Endothelial cell of hepatic sinusoid (primary cell): ENCODE data around the gene PBX3.

Experiments used
- in situ Hi-C: cut with HindIII; loops from 2 replicates; pipeline ENCODE4 v1.10.0; 2017; ENCODE audit warnings: low sequenced_read_pairs

The PBX3 gene

DNA sequence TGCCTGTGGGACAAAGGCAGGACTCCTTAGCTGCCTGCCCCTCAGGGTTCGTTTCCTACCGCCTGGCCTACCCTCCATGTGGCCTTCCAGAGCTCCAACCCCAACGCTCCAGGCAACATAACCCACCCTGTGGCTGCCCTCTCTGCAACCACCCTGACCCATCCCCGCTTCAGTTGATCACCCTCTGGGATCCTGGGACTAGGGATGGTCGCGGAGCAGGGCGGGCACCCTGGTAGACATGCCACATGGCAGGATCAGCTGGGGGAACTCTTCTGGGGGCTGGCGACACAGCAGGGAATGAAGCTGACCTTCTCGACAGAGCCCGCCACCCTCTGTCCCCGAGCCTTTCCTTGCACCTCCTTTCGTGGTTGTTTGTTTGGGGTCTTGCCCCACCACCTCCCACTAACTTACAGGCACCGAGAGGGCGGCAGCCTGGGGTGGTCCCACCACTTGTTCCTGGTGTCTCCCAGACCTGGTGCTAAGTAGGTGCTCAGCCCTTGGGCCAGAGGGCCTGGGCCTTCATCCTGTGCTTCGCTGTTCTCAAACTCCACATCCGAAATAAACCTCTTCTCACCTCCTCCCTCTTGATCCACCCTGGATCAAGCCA lies 243.1 kb downstream of the PBX3 start:
- in situ Hi-C loops = no loop called here

DNA sequence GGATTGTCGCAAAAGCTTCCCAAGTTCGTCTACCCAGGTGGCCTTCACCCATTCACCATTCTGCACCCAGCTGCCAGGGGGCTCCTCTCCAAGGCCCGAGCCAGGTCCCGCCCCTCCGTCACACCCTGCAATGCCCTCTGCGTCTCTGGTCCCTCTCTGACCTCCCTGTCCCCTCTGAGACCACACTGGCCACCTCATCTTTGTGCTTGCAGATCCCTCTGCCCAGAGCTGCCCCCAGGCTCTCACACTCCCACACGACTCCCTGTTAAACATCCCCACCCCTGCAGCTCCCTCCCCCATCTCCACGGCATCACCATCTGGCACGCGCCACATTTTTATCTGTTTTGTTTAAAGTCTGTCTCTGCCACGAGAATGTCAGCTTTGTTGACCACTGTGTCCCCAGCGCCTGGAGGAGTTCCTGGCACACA lies 243.6 kb downstream of the PBX3 start:
- in situ Hi-C loops = no loop called here

DNA sequence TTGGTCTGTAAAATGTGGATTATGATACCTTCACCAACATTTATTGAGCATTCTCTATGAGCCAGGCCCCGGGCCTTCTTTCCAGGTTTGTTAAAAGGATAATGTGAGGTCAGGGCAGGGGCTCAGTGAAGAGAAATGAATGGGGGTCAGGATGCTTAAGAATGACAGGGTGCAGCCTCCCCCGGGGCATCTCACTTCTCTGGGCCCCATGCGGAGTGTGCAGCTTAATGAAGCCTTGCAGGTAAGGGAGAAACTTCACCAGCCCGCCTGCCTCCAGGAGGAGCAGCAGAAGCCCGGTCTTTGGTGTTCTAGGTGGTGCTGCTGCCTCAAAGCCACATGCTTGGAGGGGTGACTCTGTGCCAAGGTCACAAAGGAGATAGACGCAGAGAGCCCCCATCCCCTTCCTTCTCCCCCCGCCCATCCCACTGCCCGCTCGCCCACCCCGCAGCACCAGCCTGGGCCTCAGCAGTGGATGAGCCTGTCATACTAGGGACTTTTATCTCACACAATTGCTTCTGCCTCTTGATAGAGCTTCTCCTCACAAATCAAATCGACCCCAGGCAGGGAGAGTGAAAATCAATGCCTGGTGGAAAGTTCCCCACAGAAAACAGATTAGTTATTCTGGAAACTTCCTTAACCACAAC lies 244.8 kb downstream of the PBX3 start:
- in situ Hi-C loops = no loop called here

DNA sequence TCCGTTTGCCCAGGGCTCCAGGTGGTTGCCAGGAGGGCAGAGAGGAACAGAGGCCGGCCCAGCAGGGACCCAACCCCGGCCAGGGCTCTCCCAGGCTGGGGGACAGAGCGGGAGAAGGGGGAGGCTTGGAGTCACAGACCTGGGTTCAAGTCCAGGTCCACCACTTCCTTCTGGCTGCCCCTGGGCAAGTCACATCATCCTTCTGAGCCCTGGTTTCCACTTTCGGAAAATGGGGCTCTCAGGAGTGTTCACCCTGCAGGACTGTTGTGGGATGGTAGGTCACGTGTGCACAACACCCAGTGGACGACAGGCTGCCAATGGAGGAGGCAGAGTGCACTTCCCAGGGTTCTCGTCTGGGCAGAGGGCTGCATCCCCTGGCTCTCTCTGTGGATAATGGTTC lies 245.4 kb downstream of the PBX3 start:
- in situ Hi-C loops = no loop called here

DNA sequence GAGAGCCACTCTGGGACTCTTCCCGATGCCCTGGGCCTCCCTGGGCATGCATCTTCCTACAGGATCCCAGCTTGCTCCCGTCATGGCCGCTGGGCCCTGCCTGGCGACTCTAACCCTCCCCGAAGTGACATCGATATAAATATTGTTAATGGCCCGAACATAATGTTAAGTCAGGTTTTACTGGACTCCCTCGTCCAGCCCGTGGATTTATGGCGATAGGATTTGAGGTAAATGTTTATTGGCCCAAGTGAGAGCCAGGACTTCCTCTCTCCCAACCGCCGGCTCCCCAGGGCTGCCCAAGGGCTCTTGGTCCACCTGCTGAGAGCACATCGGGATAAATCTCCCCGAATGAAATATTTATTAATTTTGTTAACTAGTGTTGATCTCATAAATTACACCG lies 246.3 kb downstream of the PBX3 start:
- in situ Hi-C loops = no loop called here

DNA sequence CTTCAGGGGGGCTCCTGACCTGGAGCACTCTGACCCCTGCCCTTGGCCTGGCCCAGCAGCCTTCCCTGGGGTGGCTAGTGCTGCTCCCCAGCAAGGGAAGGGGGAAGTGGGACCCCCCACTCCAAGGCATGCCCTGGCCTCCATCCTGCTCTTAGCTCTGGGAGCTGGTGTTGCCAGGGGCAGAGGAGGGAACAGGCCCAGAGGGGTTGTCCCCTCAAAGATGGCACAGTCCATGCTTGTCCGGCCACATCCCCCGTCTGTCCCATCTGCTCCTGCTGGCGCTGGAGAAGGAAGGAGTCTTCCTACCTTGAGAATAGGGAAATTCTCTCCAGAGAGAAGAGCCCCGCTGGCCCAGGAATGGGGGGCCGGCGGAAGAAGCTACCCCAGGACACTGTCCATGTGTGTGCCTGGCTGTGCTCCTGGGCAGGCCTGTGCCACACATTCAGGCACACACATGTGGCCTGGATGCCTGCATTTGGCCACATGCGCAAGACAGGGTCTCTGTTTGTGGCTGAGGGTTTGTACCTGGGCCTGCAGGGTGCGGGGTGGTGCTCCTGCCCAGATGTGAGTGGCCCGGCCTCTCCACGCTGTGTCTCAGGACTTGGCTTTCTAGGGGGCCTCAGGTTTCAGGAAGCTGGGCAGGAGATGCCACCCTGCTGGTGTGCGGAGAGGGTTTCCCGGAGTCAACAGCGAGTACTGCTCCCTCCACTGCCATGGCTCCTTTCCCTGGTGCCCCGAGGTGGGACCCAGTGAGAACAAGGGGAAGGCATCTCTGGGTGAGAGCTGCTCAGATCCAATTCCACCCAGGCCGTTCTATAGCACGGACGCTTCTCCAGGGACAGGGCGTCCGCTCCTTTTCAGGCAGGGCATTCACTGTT lies 247.1 kb downstream of the PBX3 start:
- in situ Hi-C loops = no loop called here

DNA sequence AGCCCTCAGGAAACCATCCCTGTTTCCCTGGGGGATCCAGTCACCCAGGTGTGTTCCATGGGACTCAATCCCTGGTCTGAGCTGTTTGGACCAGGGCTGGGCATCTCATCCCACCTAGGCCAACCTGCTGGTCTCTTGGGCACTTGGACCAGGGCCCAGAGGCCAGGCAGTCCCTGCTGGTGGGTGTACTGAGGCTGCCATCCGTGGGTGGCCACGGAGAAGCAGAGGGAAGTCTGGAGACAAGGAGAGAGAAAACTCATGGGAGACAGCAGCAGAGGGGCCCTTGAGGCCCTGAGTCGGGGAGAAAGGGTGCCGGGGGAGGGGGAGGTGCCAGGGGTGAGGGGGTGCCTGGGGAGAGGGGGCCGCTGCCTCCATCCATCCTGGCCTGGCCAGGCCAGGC lies 247.8 kb downstream of the PBX3 start:
- in situ Hi-C loops = no loop called here

DNA sequence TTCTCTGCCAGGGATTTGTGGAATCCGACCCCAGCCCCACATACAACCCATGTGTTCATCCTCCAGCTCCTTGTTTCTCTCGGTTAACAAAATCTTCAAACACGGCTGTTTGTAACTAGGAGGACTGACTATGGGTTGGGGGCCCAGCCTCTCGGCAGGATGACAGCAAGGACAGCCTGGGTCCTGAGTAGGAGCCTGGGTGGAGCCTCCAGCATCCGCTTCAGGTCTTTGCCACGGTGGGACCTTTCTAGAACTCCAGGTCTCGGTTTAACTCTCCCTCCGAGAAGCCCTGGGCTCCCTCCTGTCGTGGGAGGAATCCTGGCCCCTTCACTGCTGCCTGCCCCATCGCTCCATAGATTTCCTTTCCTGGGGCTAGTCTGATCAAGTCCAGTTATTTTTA lies 248.5 kb downstream of the PBX3 start:
- in situ Hi-C loops = no loop called here

DNA sequence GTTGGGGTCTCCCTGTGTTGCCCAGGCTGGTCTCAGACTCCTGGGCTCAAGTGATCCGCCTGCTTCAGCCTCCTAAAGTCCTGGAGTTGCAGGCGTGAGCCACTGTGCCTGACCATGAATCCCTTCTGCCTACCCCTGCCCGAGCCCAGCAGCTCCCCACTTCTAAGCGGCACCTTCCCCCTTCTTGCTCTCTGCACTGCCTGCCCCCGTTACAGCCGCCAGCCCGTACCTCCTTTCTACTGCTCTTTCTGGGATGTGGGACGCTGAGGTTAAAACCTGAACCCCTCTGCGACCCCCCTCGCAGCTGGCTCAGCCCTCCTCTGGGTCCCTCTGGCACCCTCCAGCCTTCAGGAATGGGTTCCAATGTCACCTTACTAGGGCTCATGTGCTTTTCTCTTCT lies 249.6 kb downstream of the PBX3 start:
- in situ Hi-C loops = no loop called here

DNA sequence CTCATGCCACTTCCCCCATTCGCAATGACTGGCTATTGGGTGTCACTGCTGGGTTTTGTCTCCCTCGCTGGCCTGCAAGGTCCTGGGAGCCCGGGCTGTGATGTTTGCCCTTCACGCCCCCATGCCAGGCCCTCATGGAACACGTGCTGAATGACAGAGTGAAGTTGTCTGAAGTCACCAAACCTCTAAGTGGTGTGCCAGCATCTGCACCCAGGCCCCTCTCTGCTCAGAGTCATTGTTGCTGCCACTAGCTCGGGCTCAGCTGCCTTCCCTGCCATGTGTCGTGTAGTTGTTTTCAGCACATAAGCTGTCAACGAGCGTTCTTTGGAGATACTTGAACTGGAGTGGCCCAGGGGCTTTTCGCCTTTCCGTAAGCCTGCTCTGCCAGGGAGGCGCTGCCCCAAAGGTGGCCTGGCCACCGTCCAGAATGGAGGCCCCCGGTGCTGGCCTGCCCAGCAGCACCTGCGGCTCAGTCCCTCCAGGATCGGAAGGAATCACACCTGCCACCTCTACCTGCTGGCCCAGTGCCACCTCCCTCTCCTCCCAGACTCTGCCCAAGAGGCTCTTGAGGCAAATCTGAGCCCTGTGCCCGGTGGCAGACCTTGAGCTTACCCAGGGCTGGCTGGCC lies 250.1 kb downstream of the PBX3 start:
- in situ Hi-C loops = no loop called here

DNA sequence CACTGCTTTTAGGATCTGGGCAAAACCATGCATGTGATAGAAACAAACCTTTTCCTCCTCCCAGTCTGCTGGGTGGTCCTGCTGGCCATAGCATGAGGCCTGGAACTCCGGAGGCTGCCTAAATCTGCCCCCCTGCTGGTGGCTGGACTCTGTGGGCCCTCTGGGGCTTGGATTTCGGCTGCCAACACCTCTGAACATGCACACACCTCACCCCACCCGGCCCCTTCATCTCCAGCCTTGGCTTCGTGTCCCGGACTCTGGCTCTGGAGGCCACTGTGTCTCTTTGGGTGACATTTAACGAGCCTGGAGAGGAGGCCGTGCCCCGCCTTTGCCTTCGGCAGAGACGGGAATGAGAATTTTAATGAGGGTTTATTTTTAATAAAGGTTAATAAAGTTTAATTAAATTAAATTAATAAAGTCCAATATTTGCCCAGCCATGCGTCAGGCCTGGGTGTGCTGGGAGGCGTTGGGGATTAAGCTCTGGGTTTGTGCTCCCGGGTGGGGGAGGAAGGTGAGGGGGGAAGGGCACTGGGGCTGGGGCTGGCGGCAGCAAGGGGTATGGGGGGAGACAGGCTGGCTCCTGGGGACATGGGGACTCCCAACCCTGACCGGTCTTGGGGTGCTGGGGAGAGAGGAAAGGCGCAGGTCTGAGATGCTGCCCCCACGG lies 251.8 kb downstream of the PBX3 start:
- in situ Hi-C loops = no loop called here

DNA sequence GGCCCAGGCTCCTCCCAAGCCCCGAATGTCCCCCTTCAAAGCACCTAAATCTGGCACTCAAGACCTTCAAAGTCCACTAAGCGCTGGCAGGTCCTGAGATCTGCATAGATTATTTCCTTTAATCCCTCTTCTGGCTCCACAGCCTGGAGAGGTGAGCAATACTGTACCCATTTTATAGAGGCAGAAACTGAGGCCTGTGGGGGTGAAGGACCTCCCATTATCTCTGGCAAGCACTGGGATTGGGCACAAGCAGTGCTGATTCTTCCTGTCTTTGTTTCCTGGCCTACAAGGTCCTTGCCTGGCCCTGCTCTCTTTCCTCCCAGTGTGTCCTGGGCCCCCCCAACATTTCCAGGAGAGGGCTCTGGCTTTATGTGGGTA lies 252.3 kb downstream of the PBX3 start:
- in situ Hi-C loops = no loop called here

DNA sequence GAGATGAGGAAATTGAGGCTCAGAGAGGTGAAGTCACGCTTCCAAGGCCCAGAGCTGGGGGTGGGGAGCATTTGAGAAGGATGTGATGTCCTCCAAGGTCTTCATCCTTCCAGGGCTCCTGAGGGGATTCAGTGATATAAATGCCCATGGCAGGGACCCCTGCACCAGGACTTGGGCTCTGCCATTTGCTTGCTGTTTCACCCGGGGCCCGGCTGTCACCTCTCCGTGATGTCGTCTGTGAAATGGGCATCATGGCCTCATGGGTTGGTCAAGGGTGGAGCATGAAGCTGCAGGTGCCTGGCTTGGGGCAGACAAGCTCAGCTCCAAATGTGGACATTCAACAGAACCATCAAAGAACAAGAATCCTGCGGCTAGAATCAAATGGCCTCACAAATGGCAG lies 253.1 kb downstream of the PBX3 start:
- in situ Hi-C loops = no loop called here

DNA sequence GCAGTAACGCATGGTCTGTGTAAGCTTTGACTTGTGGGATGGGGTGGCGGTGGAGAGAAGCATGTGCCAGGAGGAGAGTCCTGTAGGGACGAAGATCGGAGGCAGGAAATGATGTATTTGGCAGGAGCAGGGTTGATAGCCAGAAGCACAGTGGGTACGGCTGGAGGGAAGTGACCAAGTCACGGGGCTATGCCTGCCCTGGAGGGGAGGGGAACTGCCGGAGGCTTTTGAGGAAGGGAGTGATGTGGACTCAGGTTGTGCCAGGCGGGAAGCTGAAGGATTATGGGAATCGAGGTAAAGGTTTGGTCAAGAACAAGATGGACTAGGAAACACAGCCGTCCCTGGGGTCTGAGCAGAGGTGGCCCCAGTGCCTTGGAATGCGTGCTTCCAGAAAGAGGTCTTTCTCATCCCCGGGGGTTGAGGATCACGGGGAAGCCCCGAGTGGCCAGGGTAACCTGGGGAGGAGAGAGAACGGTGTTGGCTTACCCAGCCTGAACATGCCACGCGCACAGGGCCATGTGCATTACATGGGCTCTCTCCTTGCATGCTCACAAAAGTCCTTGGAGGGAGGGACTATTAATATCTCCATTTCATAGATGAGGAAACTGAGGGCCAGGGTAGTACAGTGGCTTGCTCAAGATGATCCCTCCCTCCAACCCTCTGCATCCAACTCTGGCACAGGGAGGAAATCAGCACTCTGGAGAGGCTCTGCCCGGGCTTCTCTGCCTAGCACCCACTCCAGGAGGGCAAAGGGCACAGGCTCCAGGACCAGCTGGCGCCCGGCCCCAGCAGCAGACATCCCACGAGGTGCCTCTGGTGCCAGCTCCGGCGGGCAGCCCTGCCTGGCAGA lies 253.8 kb downstream of the PBX3 start:
- in situ Hi-C loops = no loop called here

DNA sequence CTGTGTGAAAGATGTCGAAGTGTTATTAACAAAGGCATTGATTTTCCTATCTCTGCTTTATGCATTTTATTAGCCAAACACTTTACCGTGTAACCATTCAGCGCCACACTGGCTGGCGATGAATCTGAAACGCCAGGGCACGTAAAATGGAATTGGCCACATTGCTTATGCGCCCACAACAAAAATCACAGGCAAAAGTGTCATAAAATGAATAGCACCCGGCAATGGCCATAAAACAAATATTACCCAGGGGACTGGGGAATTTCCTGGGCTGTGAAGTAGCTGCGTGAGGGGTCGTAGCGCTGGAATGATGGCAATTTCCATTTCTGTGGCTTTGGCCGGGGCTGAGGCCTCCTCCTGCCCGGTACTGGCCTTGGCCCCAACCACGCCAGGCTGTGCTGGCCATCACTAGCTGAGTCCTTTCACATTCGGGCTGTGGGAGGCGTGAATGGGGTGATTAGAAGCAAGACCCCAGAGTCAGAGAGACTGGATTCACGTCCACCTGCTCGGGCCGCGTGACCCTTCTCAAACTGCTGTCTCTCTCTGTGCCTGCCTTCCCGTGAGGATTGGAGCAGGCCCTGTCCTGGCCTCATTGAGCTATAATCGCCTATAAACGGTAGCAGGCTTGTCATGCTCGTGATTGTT lies 254.5 kb downstream of the PBX3 start:
- in situ Hi-C loops = no loop called here

DNA sequence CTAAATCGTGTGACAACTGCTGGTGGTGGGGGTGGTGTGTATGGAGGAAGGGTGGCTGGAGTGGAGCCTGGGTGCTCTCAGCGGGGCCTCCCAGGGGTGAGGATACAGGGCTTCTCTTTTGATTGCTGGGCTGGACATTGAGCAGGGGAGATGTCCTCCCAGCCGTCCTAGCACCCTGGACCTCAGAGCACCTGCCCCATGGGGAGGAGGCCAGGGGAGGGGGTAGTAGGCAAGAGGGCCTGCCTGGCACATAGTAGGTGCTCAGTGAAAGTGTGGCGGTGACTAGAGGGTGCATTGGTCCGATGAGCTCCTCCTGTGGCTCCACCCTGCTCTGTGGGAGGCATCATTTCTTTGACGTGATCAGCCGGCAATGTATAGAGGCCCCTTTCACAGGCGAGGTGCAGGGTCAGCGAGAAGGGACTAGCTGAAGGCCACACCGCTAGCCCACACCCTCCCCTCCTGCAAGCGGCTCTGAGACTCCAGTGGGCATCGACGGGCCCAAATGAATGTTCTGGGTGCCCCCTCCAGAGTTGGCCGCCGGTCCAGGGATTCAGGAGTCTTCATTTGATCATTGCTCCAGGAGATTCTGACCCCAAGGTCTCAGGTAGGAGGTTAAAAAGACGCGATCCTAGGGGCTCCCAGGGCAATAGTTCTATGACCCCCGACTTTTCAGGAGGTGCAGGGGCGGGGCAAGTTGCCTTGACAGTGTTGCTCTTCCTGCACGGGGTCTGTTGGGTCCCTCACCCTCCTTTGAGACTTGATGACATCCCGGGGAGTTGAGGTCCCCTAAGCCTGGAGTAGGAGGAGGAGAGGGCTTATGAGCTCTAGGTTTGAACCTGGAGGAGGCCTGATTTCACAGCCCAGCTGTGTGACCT lies 255.5 kb downstream of the PBX3 start:
- in situ Hi-C loops = no loop called here

DNA sequence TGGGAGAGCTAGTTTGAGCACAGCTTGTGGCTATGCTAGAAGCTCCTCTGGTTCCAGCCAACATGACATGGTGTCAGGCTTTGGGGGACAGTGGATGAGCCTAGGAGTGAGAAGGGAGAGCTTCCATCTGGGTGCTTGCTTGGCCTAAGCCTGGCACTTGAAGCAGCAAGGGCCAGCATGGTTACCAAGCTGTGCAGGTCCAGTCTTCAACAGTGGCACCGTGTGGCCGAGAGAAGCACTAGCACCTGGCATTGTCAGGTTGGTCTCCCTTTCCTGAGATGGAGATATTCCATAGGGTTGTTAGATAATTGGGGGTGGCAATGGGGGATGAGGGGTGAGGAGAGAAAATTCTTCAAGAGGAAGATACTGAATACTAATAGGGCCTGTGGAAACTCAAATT lies 261.9 kb downstream of the PBX3 start:
- in situ Hi-C loops = no loop called here

DNA sequence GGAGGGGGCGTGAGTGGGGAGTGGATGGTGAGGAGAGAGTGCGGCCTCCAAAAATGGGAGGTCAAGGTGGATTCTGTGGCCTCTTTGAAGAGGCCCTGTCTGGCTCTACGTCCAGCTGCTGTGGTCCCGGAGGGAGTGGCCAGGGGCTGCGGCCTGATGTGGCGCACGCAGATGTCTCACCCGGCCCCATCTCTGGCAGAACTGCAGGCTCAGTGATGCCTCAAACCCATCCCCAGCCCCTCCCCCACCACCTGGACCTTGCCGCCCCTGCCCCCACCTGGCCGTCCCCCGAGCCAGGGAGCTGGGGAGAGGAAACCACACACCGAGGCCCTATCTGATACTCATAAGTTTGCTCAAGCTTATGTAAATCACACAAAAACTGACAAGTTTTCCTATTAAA lies 267.6 kb downstream of the PBX3 start:
- in situ Hi-C loops = no loop called here

DNA sequence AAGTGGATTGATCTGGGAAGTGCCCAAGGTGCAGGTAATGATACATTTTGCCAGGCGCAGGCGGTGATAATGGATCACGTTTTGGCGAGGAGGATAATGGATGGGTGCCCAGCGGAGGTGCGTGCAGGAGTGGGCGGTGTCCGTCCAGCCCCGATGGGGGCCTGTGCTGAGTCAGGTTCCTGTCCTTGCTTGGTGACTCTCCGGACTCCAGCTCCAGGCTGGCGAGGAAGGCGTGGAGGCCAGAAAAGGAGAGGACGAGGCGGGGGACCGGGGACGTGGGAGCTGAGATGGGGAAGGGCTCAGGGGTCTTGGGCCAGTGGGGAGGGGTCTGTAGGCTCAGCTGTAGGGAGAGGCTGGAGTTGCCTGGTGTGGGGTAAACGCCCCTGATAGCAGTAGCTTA lies 268.3 kb downstream of the PBX3 start:
- in situ Hi-C loops = no loop called here
